Measurements from ENCODE around the gene PAGE2B. TPM values are rescaled to one million over a fixed set of nuclear protein-coding genes. Genes with fewer than 3 reads are reported as not detected.

The PAGE2B gene
- not detected in 2 replicates for total RNA-seq

GRCh38 chrX:55074851-55075467 lies at the start of gene PAGE2B:
TSS of gene PAGE2B (plus strand) at chrX:55075030. CDS start at chrX:55076042, 1,012 bp downstream.

DNA sequence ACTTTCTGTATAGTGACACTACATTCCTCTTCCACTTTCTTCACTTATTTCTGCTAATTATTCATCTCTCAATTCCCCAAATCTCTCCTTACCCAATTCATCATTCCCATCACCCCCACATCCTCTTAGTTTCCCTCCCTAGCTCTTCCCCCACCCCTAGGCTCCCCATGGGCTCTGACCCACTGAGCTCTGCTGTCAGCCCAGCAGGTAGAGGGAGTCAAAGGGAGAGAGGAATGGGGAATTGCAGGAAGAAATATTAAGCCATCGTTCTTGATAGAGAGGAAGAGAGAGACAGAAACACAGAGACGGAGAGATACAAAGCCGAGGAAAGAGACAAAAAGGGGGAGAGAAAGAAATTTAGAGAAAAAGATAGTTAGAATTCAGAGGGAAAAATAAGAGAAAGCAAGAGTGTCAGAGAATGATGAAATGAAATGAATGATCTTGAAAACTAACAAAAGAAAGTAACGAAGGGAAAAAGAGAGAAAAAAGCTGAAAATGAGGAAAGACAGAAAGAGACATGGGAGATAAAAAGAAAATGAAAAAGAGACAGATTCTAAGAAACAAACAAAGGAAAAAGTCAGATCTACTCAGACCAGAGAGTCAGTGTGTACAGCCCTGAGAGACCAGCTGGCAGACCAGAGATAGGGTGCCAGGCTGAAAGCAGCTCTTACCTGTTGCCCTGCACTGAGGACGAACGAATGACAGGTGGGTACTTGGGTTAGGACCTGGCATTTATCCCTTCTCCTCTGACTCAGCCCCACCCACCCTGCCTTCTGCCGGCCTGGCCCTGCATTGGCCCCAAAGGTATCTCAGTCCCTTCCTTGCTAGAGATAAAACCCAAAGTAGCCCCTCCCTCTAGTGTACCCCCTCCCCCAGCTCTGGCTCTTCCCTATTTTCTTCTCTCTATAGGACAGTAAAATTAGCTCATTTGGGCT lies 44.3 kb upstream of the PAGE2B start, which contains the start of gene ALAS2:
Gene ALAS2, minus strand, starts transcription at position 707 of the 935 bp plus-strand sequence. CDS start 4,977 bp downstream, outside the sequence.

GRCh38 chrX:55088795-55089489 lies 14.1 kb downstream of the PAGE2B start, which contains the start of gene PAGE2:
TSS of gene PAGE2 (plus strand) at chrX:55089018. CDS start at chrX:55090021, 1,003 bp downstream.

Other genes starting within 250 kb of the PAGE2B start
- gene TRO, start 154.2 kb upstream of the PAGE2B start, total RNA-seq = 6.8 and 20.1 TPM in 2 replicates
- 0.11 TPM in 1 of 2 replicates, not detected in the other for gene PFKFB1, start 80.8 kb upstream of the PAGE2B start, total RNA-seq
- 5.7 and 7.4 TPM in 2 replicates for gene APEX2, start 74.7 kb upstream of the PAGE2B start, total RNA-seq
- gene ALAS2, start 44.1 kb upstream of the PAGE2B start, total RNA-seq = not detected in 2 replicates
- not detected in 2 replicates for gene PAGE2, start 14.0 kb downstream of the PAGE2B start, total RNA-seq
- not detected in 2 replicates for gene PAGE5, start 145.3 kb downstream of the PAGE2B start, total RNA-seq
- not detected in 2 replicates for gene PAGE3, start 189.9 kb downstream of the PAGE2B start, total RNA-seq